Liver (tissue), 9 donors: ENCODE results near the gene QPCTL. TPM values are rescaled to one million over a fixed set of nuclear protein-coding genes. Genes with fewer than 3 reads are reported as not detected.
A peak's percentile ranks its signal among the peaks of the same experiment; 100 is the strongest.

Source experiments
- DNase-seq: peaks from one replicate; pipeline ENCODE4 v3.0.0-alpha.2; 2017; ENCODE audit warnings: low spot score
- H3K27ac ChIP-seq, 2 donors: one replicate each; pipeline ENCODE4 v1.7.0; 2013; ENCODE audit warnings: inconsistent platforms in 2 of 2, low read length in 2 of 2, control low read depth in 1 of 2, low read depth in 1 of 2, mild to moderate bottlenecking in 1 of 2
- H3K27me3 ChIP-seq, 4 donors: one replicate each; pipeline versions ENCODE4 v1.6.1 to v1.7.0; 2013; ENCODE audit warnings: low read length in 3 of 4, inconsistent platforms in 1 of 4, mild to moderate bottlenecking in 1 of 4, moderate library complexity in 1 of 4; ENCODE audit not compliant: control insufficient read depth in 4 of 4, insufficient read depth in 4 of 4
- H3K36me3 ChIP-seq, 4 donors: one replicate each; pipeline versions ENCODE4 v1.6.1 to v1.7.0; 2013; ENCODE audit warnings: low read length in 3 of 4, mild to moderate bottlenecking in 3 of 4, low read depth in 1 of 4, moderate library complexity in 1 of 4; ENCODE audit not compliant: control insufficient read depth in 4 of 4, insufficient read depth in 3 of 4
- H3K4me1 ChIP-seq, 4 donors: one replicate each; pipeline versions ENCODE4 v1.6.1 to v1.7.0; 2013; ENCODE audit warnings: low read length in 3 of 4, mild to moderate bottlenecking in 3 of 4, moderate library complexity in 1 of 4; ENCODE audit not compliant: control insufficient read depth in 4 of 4, insufficient read depth in 4 of 4
- H3K4me3 ChIP-seq, 3 donors: one replicate each; pipeline versions ENCODE4 v1.6.1 to v1.7.0; 2013; ENCODE audit warnings: low read length in 3 of 3, control low read depth in 1 of 3, low read depth in 1 of 3, mild to moderate bottlenecking in 1 of 3
- H3K9ac ChIP-seq, 2 donors: one replicate each; pipeline ENCODE4 v1.7.0; 2013; ENCODE audit warnings: low read length in 2 of 2, mild to moderate bottlenecking in 2 of 2, moderate library complexity in 2 of 2, control low read depth in 1 of 2, low read depth in 1 of 2
- H3K9me3 ChIP-seq, 4 donors: one replicate each; pipeline versions ENCODE4 v1.6.1 to v1.7.0; 2013; ENCODE audit warnings: low read length in 3 of 4; ENCODE audit not compliant: control insufficient read depth in 4 of 4
- EGR1 ChIP-seq, 2 donors: IDR thresholded peaks; 2 replicates each; pipeline ENCODE4 v1.6.1; 2016 to 2018; ENCODE audit warnings: antibody characterized with exemption in 2 of 2, low read depth in 2 of 2
- FOXA1 ChIP-seq: IDR thresholded peaks from 2 replicates; pipeline ENCODE4 v1.6.1; 2016; ENCODE audit warnings: antibody characterized with exemption
- FOXA2 ChIP-seq: IDR thresholded peaks from 2 replicates; pipeline ENCODE4 v1.6.1; 2016; ENCODE audit warnings: antibody characterized with exemption
- GABPA ChIP-seq, 2 donors: IDR thresholded peaks in 1 of 2; conservative IDR thresholded peaks in 1 of 2; 2 replicates each; pipeline ENCODE4 v1.6.1; 2016; ENCODE audit warnings: antibody characterized with exemption in 2 of 2, mild to moderate bottlenecking in 1 of 2, moderate library complexity in 1 of 2
- HNF4A ChIP-seq, 2 donors: conservative IDR thresholded peaks; 2 replicates each; pipeline ENCODE4 v1.6.1; 2016; ENCODE audit warnings: antibody characterized with exemption in 2 of 2, mild to moderate bottlenecking in 2 of 2
- HNF4G ChIP-seq: IDR thresholded peaks from 2 replicates; pipeline ENCODE4 v1.6.1; 2016; ENCODE audit warnings: antibody characterized with exemption
- JUND ChIP-seq, 2 donors: IDR thresholded peaks; 2 replicates each; pipeline ENCODE4 v1.6.1; 2016; ENCODE audit warnings: antibody characterized with exemption in 2 of 2
- NR2F2 ChIP-seq: IDR thresholded peaks from 2 replicates; pipeline ENCODE4 v1.6.1; 2016; ENCODE audit warnings: antibody characterized with exemption
- RAD21 ChIP-seq, 2 donors: IDR thresholded peaks; 2 replicates each; pipeline ENCODE4 v1.6.1; 2016; ENCODE audit warnings: antibody characterized with exemption in 2 of 2, mild to moderate bottlenecking in 2 of 2
- RXRA ChIP-seq, 2 donors: IDR thresholded peaks; 2 replicates each; pipeline ENCODE4 v1.6.1; 2017 to 2018; ENCODE audit warnings: antibody characterized with exemption in 2 of 2, mild to moderate bottlenecking in 1 of 2
- SP1 ChIP-seq: IDR thresholded peaks from 2 replicates; pipeline ENCODE4 v1.6.1; 2018; ENCODE audit warnings: antibody characterized with exemption, mild to moderate bottlenecking
- TAF1 ChIP-seq: conservative IDR thresholded peaks from 2 replicates; pipeline ENCODE4 v1.6.1; 2016; ENCODE audit warnings: antibody characterized with exemption, mild to moderate bottlenecking
- YY1 ChIP-seq: IDR thresholded peaks from 2 replicates; pipeline ENCODE4 v1.6.1; 2016; ENCODE audit warnings: antibody characterized with exemption, mild to moderate bottlenecking
- WGBS: extraction: QIAGEN DNeasy Blood & Tissue Kit; methylation state at CpG from one replicate; pipeline ENCODE4 v1.1.7; 2013; 5-methylcytosine and 5-hydroxymethylcytosine counted together
- polyA plus RNA-seq, 2 donors: library from polyadenylated mRNA; stranded (reverse) in 1 of 2; unstranded in 1 of 2; fragments of 200-250 nt in 1 of 2; fragments of >200 nt in 1 of 2; fragmentation: Nextera tagmentation in 1 of 2; extraction: Ambion mirVana in 1 of 2; gene quantifications; one replicate each; pipeline versions ENCODE4 v1.2.1 to v1.2.3, GENCODE V29; 2013 to 2015
- total RNA-seq, 2 donors: library from RNA; depleted of rRNA; stranded (reverse); fragments of >200 nt; gene quantifications; one replicate each; pipeline ENCODE4 v1.2.3, GENCODE V29; 2014
- TF ChIP-seq, protein P1 (sequence below): IDR thresholded peaks from 2 replicates; pipeline ENCODE4 v1.6.1; 2016; ENCODE audit warnings: antibody characterized with exemption
- TF ChIP-seq, protein P2 (sequence below): IDR thresholded peaks from 2 replicates; pipeline ENCODE4 v1.6.1; 2016; ENCODE audit warnings: antibody characterized with exemption, mild to moderate bottlenecking
- TF ChIP-seq, protein P3 (sequence below): fragments of 150-350 bp; IDR thresholded peaks from 2 replicates; pipeline ENCODE4 v1.5.1; 2017; ENCODE audit warnings: improper control_type of control experiment, low read depth, low read length; ENCODE audit not compliant: missing input control
- TF ChIP-seq, protein P4 (sequence below): IDR thresholded peaks from 2 replicates; pipeline ENCODE4 v1.6.1; 2016; ENCODE audit warnings: antibody characterized with exemption
- TF ChIP-seq, protein P5 (sequence below): IDR thresholded peaks from 2 replicates; pipeline ENCODE4 v1.6.1; 2016; ENCODE audit warnings: antibody characterized with exemption
- donor health status: healthy.
- donor health status: healthy.
- donor health status: healthy.
- donor health status: healthy.
- donor health status: healthy.

Gene QPCTL
- total and polyA plus RNA-seq, 4 donors: 2.9 to 6.1 (median 4.1) TPM

DNA sequence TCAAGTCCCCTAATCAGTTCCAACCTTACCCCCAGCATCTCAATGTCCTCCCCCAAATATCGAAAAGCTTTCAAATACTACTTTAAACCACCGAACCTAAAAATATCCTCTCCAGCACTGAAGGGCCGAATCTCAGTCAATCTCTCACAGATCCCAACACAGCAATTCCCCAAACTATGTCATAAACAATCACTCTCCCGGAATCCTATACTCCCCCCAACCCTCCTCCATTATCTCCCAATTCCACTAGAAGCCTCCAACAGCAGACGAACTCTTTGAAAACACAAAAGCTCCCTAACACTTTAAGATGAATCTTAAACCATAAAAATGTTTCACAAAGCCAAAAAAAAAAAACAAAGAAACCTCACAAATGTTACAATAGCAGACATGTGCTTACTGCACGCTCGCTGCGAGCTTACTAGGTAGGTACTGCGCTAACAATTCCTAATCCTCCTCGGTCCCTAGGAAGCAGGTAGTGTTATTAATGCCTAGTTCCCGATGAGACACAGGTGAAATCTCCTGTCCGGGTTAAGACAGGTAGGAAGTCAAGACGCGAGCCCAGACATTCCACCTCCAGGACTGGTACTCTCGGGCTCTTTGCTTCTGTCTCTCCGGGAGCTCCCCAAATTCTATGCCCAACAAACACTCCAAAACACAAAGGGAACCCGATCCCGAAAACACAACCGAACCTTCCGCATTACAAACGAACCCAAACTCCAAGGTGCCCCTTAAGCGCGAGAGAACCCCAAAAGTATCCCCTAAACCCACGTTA lies 24.1 kb downstream of the QPCTL start:
- Histone ChIP-seq H3K4me3 (peak overlapping the region; percentile 55 to 84 (median 60)), H3K9ac (peak overlapping the region; percentile 87 to 100), H3K9me3 (no peaks in the 10 kb centered on the region), H3K4me1 (peaks cover 3 to 25% (median 17%) of the 10 kb centered on the region in 4 donors), H3K36me3 (peaks cover 0 to 15% (median 8%) of the 10 kb centered on the region in 4 donors), H3K27ac (peak overlapping the region; percentile 84 to 91), H3K27me3 (no peaks in the 10 kb centered on the region)
- DNase-seq: peak; percentile 49
- TF ChIP-seq EGR1 (IDR thresholded peaks at IDR 0.05; ENCODE audit: low read depth in 2 of 2) (no peak), GABPA (IDR thresholded peaks at IDR 0.05 in 1 of 2, conservative IDR thresholded peaks at IDR 0.05 in 1 of 2) (no peak), JUND (IDR thresholded peaks at IDR 0.05) (no peak), TAF1 (no peak), SP1 (no peak), FOXA2 (no peak), HNF4G (no peak), FOXA1 (no peak), NR2F2 (no peak), HNF4A (conservative IDR thresholded peaks at IDR 0.05) (no peak), RXRA (IDR thresholded peaks at IDR 0.05) (no peak), YY1 (no peak), RAD21 (IDR thresholded peaks at IDR 0.05) (no peak)
- TF ChIP-seq, protein P1, sequence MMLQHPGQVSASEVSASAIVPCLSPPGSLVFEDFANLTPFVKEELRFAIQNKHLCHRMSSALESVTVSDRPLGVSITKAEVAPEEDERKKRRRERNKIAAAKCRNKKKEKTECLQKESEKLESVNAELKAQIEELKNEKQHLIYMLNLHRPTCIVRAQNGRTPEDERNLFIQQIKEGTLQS: no peak
- TF ChIP-seq, protein P2, sequence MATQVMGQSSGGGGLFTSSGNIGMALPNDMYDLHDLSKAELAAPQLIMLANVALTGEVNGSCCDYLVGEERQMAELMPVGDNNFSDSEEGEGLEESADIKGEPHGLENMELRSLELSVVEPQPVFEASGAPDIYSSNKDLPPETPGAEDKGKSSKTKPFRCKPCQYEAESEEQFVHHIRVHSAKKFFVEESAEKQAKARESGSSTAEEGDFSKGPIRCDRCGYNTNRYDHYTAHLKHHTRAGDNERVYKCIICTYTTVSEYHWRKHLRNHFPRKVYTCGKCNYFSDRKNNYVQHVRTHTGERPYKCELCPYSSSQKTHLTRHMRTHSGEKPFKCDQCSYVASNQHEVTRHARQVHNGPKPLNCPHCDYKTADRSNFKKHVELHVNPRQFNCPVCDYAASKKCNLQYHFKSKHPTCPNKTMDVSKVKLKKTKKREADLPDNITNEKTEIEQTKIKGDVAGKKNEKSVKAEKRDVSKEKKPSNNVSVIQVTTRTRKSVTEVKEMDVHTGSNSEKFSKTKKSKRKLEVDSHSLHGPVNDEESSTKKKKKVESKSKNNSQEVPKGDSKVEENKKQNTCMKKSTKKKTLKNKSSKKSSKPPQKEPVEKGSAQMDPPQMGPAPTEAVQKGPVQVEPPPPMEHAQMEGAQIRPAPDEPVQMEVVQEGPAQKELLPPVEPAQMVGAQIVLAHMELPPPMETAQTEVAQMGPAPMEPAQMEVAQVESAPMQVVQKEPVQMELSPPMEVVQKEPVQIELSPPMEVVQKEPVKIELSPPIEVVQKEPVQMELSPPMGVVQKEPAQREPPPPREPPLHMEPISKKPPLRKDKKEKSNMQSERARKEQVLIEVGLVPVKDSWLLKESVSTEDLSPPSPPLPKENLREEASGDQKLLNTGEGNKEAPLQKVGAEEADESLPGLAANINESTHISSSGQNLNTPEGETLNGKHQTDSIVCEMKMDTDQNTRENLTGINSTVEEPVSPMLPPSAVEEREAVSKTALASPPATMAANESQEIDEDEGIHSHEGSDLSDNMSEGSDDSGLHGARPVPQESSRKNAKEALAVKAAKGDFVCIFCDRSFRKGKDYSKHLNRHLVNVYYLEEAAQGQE: no peak
- TF ChIP-seq, protein P3, sequence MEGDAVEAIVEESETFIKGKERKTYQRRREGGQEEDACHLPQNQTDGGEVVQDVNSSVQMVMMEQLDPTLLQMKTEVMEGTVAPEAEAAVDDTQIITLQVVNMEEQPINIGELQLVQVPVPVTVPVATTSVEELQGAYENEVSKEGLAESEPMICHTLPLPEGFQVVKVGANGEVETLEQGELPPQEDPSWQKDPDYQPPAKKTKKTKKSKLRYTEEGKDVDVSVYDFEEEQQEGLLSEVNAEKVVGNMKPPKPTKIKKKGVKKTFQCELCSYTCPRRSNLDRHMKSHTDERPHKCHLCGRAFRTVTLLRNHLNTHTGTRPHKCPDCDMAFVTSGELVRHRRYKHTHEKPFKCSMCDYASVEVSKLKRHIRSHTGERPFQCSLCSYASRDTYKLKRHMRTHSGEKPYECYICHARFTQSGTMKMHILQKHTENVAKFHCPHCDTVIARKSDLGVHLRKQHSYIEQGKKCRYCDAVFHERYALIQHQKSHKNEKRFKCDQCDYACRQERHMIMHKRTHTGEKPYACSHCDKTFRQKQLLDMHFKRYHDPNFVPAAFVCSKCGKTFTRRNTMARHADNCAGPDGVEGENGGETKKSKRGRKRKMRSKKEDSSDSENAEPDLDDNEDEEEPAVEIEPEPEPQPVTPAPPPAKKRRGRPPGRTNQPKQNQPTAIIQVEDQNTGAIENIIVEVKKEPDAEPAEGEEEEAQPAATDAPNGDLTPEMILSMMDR: no peak
- TF ChIP-seq, protein P4, sequence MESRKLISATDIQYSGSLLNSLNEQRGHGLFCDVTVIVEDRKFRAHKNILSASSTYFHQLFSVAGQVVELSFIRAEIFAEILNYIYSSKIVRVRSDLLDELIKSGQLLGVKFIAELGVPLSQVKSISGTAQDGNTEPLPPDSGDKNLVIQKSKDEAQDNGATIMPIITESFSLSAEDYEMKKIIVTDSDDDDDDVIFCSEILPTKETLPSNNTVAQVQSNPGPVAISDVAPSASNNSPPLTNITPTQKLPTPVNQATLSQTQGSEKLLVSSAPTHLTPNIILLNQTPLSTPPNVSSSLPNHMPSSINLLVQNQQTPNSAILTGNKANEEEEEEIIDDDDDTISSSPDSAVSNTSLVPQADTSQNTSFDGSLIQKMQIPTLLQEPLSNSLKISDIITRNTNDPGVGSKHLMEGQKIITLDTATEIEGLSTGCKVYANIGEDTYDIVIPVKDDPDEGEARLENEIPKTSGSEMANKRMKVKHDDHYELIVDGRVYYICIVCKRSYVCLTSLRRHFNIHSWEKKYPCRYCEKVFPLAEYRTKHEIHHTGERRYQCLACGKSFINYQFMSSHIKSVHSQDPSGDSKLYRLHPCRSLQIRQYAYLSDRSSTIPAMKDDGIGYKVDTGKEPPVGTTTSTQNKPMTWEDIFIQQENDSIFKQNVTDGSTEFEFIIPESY: no peak
- TF ChIP-seq, protein P5, sequence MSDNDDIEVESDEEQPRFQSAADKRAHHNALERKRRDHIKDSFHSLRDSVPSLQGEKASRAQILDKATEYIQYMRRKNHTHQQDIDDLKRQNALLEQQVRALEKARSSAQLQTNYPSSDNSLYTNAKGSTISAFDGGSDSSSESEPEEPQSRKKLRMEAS: no peak
- 3% methylated on average over 24 of the region's 24 CpGs for WGBS
